Mesenchymal stem cell (in vitro differentiated cells and primary cell): Measurements from ENCODE around the gene LEMD1. TPM values are rescaled to one million over a fixed set of nuclear protein-coding genes. Genes with fewer than 3 reads are reported as not detected.

Experiments
- DNase-seq: peaks from one replicate; pipeline ENCODE4 v3.0.0-alpha.2; 2013
- H2AFZ ChIP-seq: one replicate; pipeline ENCODE4 v1.6.1; 2013; ENCODE audit warnings: low read depth, mild to moderate bottlenecking, control low read depth, inconsistent platforms, low read length, moderate library complexity
- H2AK5ac ChIP-seq: 2 replicates; pipeline ENCODE4 v1.6.1; 2013; ENCODE audit warnings: low read length, moderate library complexity, mild to moderate bottlenecking, inconsistent platforms; ENCODE audit not compliant: severe bottlenecking
- H2BK120ac ChIP-seq: one replicate; pipeline ENCODE4 v1.6.1; 2013; ENCODE audit warnings: low read depth, mild to moderate bottlenecking, inconsistent platforms, low read length, moderate library complexity
- H2BK12ac ChIP-seq, 2 experiments: one replicate each; pipeline ENCODE4 v1.6.1; 2013; ENCODE audit warnings: inconsistent platforms in 2 of 2, low read length in 2 of 2, mild to moderate bottlenecking in 2 of 2, moderate library complexity in 2 of 2, control low read depth in 1 of 2
- H2BK15ac ChIP-seq: one replicate; pipeline ENCODE4 v1.6.1; 2013; ENCODE audit warnings: mild to moderate bottlenecking, low read depth, inconsistent platforms; ENCODE audit not compliant: poor library complexity, severe bottlenecking
- H2BK5ac ChIP-seq: 2 replicates; pipeline ENCODE4 v1.6.1; 2013; ENCODE audit warnings: low read depth, mild to moderate bottlenecking, low read length, control low read depth, inconsistent platforms; ENCODE audit not compliant: poor library complexity, severe bottlenecking
- H3K14ac ChIP-seq, 2 experiments: one replicate each; pipeline ENCODE4 v1.6.1; 2013; ENCODE audit warnings: inconsistent platforms in 2 of 2, low read length in 2 of 2, control low read depth in 1 of 2, mild to moderate bottlenecking in 1 of 2, moderate library complexity in 1 of 2
- H3K18ac ChIP-seq, 2 experiments: one replicate each; pipeline ENCODE4 v1.6.1; 2013; ENCODE audit warnings: inconsistent platforms in 2 of 2, low read length in 2 of 2, control low read depth in 1 of 2, low read depth in 1 of 2, mild to moderate bottlenecking in 1 of 2
- H3K23ac ChIP-seq, 2 experiments: one replicate each; pipeline ENCODE4 v1.6.1; 2013; ENCODE audit warnings: inconsistent platforms in 2 of 2, low read length in 2 of 2, mild to moderate bottlenecking in 2 of 2, moderate library complexity in 2 of 2, control low read depth in 1 of 2
- H3K27ac ChIP-seq: 2 replicates; pipeline ENCODE4 v1.5.1; 2013; ENCODE audit warnings: mild to moderate bottlenecking, moderate library complexity, low read length, control low read depth, inconsistent platforms; ENCODE audit not compliant: poor library complexity, severe bottlenecking
- H3K27me3 ChIP-seq, 2 experiments: 2 replicates each; pipeline versions ENCODE4 v1.6.1 to v1.7.0; 2013; ENCODE audit warnings: low read length in 2 of 2, mild to moderate bottlenecking in 2 of 2, moderate library complexity in 2 of 2, control low read depth in 1 of 2, inconsistent platforms in 1 of 2; ENCODE audit not compliant: control insufficient read depth in 1 of 2, insufficient read depth in 1 of 2
- H3K36me3 ChIP-seq, 2 experiments: 2 replicates each; pipeline versions ENCODE4 v1.6.1 to v1.7.0; 2013; ENCODE audit warnings: low read length in 2 of 2, control low read depth in 1 of 2, inconsistent platforms in 1 of 2, low read depth in 1 of 2, mild to moderate bottlenecking in 1 of 2; ENCODE audit not compliant: insufficient read depth in 2 of 2, control insufficient read depth in 1 of 2
- H3K4ac ChIP-seq, 2 experiments: one replicate each; pipeline ENCODE4 v1.6.1; 2013; ENCODE audit warnings: inconsistent platforms in 2 of 2, low read length in 2 of 2, mild to moderate bottlenecking in 2 of 2, moderate library complexity in 2 of 2, control low read depth in 1 of 2, low read depth in 1 of 2
- H3K4me1 ChIP-seq: 2 replicates; pipeline ENCODE4 v1.6.1; 2013; ENCODE audit warnings: low read depth, low read length, control low read depth; ENCODE audit not compliant: control insufficient read depth, insufficient read depth
- H3K4me2 ChIP-seq: 2 replicates; pipeline ENCODE4 v1.6.1; 2013; ENCODE audit warnings: low read length, mild to moderate bottlenecking, inconsistent platforms; ENCODE audit not compliant: poor library complexity, severe bottlenecking
- H3K4me3 ChIP-seq, 2 experiments: 2 replicates each; pipeline versions ENCODE4 v1.5.1 to v1.7.0; 2013; ENCODE audit warnings: low read length in 2 of 2, mild to moderate bottlenecking in 2 of 2, control low read depth in 1 of 2, low read depth in 1 of 2; ENCODE audit not compliant: insufficient read depth in 1 of 2
- H3K79me1 ChIP-seq: replicated peaks from 2 replicates; pipeline ENCODE4 v1.6.1; 2013; ENCODE audit warnings: mild to moderate bottlenecking, control low read depth, low read length, inconsistent platforms; ENCODE audit not compliant: poor library complexity, severe bottlenecking
- H3K9ac ChIP-seq: 2 replicates; pipeline ENCODE4 v1.7.0; 2013; ENCODE audit warnings: mild to moderate bottlenecking, low read length, moderate library complexity
- H3K9me3 ChIP-seq: 2 replicates; pipeline ENCODE4 v1.7.0; 2013; ENCODE audit warnings: mild to moderate bottlenecking, low read length; ENCODE audit not compliant: control insufficient read depth
- H4K8ac ChIP-seq: one replicate; pipeline ENCODE4 v1.6.1; 2013; ENCODE audit warnings: inconsistent platforms, mild to moderate bottlenecking, low read length, moderate library complexity
- H4K91ac ChIP-seq: one replicate; pipeline ENCODE4 v1.6.1; 2013; ENCODE audit warnings: mild to moderate bottlenecking, low read length, inconsistent platforms
- WGBS: methylation state at CpG from one replicate; pipeline ENCODE4 v1.1.7; 2013; ENCODE audit warnings: mixed read lengths; 5-methylcytosine and 5-hydroxymethylcytosine counted together
- polyA plus RNA-seq, 2 experiments: library from polyadenylated mRNA; stranded (reverse); fragments of 200-250 nt; gene quantifications; one replicate each; pipeline ENCODE4 v1.2.3, GENCODE V29; 2013

LEMD1 gene
- polyA plus RNA-seq (2013, experiment 1 of 2) = not detected
- polyA plus RNA-seq (2013, experiment 2 of 2) = not detected

GRCh38 chr1:205421798-205422197, at the start of gene LEMD1:
LEMD1 (minus strand) TSS chr1:205422056; CDS start chr1:205420536, 1,520 bp downstream.
- no peaks in the 10 kb centered on the region for H3K4me1 ChIP-seq
- no peaks in the 10 kb centered on the region for H3K79me1 ChIP-seq
- DNase-seq = no peak
- no peak within 1 kb of the TSS for H3K23ac ChIP-seq
- H3K4me3 ChIP-seq = no peak within 1 kb of the TSS
- no peak within 1 kb of the TSS for H2BK120ac ChIP-seq
- H3K9me3 ChIP-seq = no peaks in the 10 kb centered on the region
- no peak within 1 kb of the TSS for H3K27ac ChIP-seq
- H4K91ac ChIP-seq = no peak within 1 kb of the TSS
- H2BK12ac ChIP-seq = no peak within 1 kb of the TSS
- no peak within 1 kb of the TSS for H3K4ac ChIP-seq
- H2BK15ac ChIP-seq = no peak within 1 kb of the TSS
- no peak within 1 kb of the TSS for H3K4me2 ChIP-seq
- no peak within 1 kb of the TSS for H3K9ac ChIP-seq
- no peak within 1 kb of the TSS for H2AK5ac ChIP-seq
- 64% methylated on average over 1 of the region's 2 CpGs for WGBS
- no peak within 1 kb of the TSS for H2BK5ac ChIP-seq
- H3K14ac ChIP-seq = no peak within 1 kb of the TSS
- H3K27me3 ChIP-seq = peaks cover 84 to 97% of the 10 kb centered on the region in 2 experiments
- H3K18ac ChIP-seq = no peak within 1 kb of the TSS
- no peak within 1 kb of the TSS for H2AFZ ChIP-seq
- H4K8ac ChIP-seq = no peak within 1 kb of the TSS
- no peaks in the 10 kb centered on the region for H3K36me3 ChIP-seq

- H3K9me3 ChIP-seq = peaks cover 7% of the 10 kb centered on the region
- WGBS = 93% methylated on average over 4 of the region's 6 CpGs
- H2BK12ac ChIP-seq = no peak overlapping the region
- H2BK15ac ChIP-seq = no peak overlapping the region
- H3K4me3 ChIP-seq = no peak overlapping the region
- no peak overlapping the region for H3K27ac ChIP-seq
- H3K14ac ChIP-seq = no peak overlapping the region
- no peaks in the 10 kb centered on the region for H3K79me1 ChIP-seq
- no peak overlapping the region for H3K9ac ChIP-seq
- H4K8ac ChIP-seq = no peak overlapping the region
- H4K91ac ChIP-seq = no peak overlapping the region
- no peak overlapping the region for H2BK120ac ChIP-seq
- no peak overlapping the region for H2BK5ac ChIP-seq
- no peak overlapping the region for H3K18ac ChIP-seq
- peaks cover 54 to 86% of the 10 kb centered on the region in 2 experiments for H3K27me3 ChIP-seq
- no peak overlapping the region for H3K4me2 ChIP-seq
- H2AFZ ChIP-seq = no peak overlapping the region
- no peak for DNase-seq
- H2AK5ac ChIP-seq = no peak overlapping the region
- no peaks in the 10 kb centered on the region for H3K4me1 ChIP-seq
- no peaks in the 10 kb centered on the region for H3K36me3 ChIP-seq
- H3K23ac ChIP-seq = no peak overlapping the region
- no peak overlapping the region for H3K4ac ChIP-seq
These were observed 48.3 kb upstream of the LEMD1 start for GRCh38 chr1:205470131-205470530.

GRCh38 chr1:205466595-205467220, 44.9 kb upstream of the LEMD1 start:
- no peak for DNase-seq
- Histone ChIP-seq H3K4me3 (no peak overlapping the region), H3K4me1 (no peaks in the 10 kb centered on the region), H3K36me3 (no peaks in the 10 kb centered on the region), H2BK12ac (no peak overlapping the region), H4K8ac (no peak overlapping the region), H3K4ac (no peak overlapping the region), H3K9me3 (no peaks in the 10 kb centered on the region), H3K27me3 (peaks cover 57 to 85% of the 10 kb centered on the region in 2 experiments), H2BK15ac (no peak overlapping the region), H2BK120ac (no peak overlapping the region), H3K79me1 (no peaks in the 10 kb centered on the region), H2AK5ac (no peak overlapping the region), H3K14ac (no peak overlapping the region), H3K27ac (no peak overlapping the region), H2AFZ (no peak overlapping the region), H3K23ac (no peak overlapping the region), H4K91ac (no peak overlapping the region), H3K18ac (no peak overlapping the region), H2BK5ac (no peak overlapping the region), H3K4me2 (no peak overlapping the region), H3K9ac (no peak overlapping the region)
- 36% methylated on average over 7 of the region's 7 CpGs for WGBS

GRCh38 chr1:205465392-205465791, 43.5 kb upstream of the LEMD1 start:
- Histone ChIP-seq H2AFZ (no peak overlapping the region), H3K9me3 (no peaks in the 10 kb centered on the region), H4K8ac (no peak overlapping the region), H3K27ac (no peak overlapping the region), H3K27me3 (peaks cover 63 to 88% of the 10 kb centered on the region in 2 experiments), H2BK12ac (no peak overlapping the region), H3K4me2 (no peak overlapping the region), H2BK120ac (no peak overlapping the region), H3K14ac (no peak overlapping the region), H3K4me3 (no peak overlapping the region), H2BK15ac (no peak overlapping the region), H3K4ac (no peak overlapping the region), H3K79me1 (no peaks in the 10 kb centered on the region), H4K91ac (no peak overlapping the region), H2BK5ac (no peak overlapping the region), H3K36me3 (no peaks in the 10 kb centered on the region), H3K4me1 (no peaks in the 10 kb centered on the region), H2AK5ac (no peak overlapping the region), H3K23ac (no peak overlapping the region), H3K9ac (no peak overlapping the region), H3K18ac (no peak overlapping the region)
- WGBS = 60% methylated on average over 2 of the region's 2 CpGs
- no peak for DNase-seq
